Measurements from ENCODE around the gene ZNG1A.

The ZNG1A gene

DNA sequence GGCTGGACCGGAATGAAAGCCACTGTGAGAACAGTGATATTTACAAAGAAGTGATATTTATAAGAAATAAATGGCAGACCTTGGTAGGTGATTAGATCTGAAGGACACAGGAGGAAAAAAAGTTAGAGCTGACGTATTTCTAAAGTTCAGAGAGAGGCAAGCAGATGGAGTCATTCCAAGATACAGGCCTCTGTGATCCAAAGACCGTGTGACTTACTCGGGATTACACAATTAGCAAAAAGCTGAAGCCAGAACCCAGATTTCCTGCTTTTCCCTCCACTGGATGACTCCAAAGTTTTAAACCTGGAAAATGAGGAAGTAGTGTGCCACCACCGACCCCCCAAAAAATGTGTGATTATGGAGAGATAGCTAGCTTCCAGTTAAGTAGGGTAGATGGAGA lies 32.7 kb upstream of the ZNG1A start:
- Histone ChIP-seq H3K36me3 (ENCODE audit: control insufficient read depth in 2 of 2, insufficient read depth in 1 of 2, low read length in 2 of 2) (no peaks in the 10 kb centered on the region), H3K4me3 (ENCODE audit: low read depth, low read length) (no peak overlapping the region), H3K27ac (ENCODE audit: extremely low read depth, low read depth, low read length) (no peak overlapping the region), H3K9me3 (ENCODE audit: control insufficient read depth, insufficient read depth, low read depth, low read length) (no peaks in the 10 kb centered on the region), H3K4me1 (ENCODE audit: control insufficient read depth, insufficient read depth, low read length) (no peaks in the 10 kb centered on the region)
- ChIA-PET CTCF (interaction anchor here (1.3 kb wide), 1 partner anchor 105 kb away, joined by 4 read pairs; no protein-coding TSS in a partner anchor), POLR2A (no interaction called here)
- no peak for TF ChIP-seq ZNF292 (tag by site-specific recombination; IDR thresholded peaks at IDR 0.05; ENCODE audit: borderline replicate concordance, low read depth)
- TF ChIP-seq, protein P1, sequence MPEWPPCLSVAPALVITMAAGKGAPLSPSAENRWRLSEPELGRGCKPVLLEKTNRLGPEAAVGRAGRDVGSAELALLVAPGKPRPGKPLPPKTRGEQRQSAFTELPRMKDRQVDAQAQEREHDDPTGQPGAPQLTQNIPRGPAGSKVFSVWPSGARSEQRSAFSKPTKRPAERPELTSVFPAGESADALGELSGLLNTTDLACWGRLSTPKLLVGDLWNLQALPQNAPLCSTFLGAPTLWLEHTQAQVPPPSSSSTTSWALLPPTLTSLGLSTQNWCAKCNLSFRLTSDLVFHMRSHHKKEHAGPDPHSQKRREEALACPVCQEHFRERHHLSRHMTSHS (tag by site-specific recombination; IDR thresholded peaks at IDR 0.05): no peak
- no peak for TF ChIP-seq ZBTB17 (tag by site-specific recombination; IDR thresholded peaks at IDR 0.05)
- TF ChIP-seq ZNF274 (IDR thresholded peaks at IDR 0.05; ENCODE audit: low read length): no peak
- TF ChIP-seq ZNF274 (tag by site-specific recombination; IDR thresholded peaks at IDR 0.05; ENCODE audit: borderline replicate concordance): no peak
- no peak for TF ChIP-seq ZNF24 (tag by site-specific recombination; IDR thresholded peaks at IDR 0.05)
- no peak for TF ChIP-seq KLF8 (tag by site-specific recombination; IDR thresholded peaks at IDR 0.05)
- no peak for TF ChIP-seq ZNF311 (tag by site-specific recombination; IDR thresholded peaks at IDR 0.05; ENCODE audit: borderline replicate concordance)
- no peak for TF ChIP-seq ZNF624 (tag by site-specific recombination; IDR thresholded peaks at IDR 0.05)
- no peak for TF ChIP-seq ZBTB7A (tag by site-specific recombination; IDR thresholded peaks at IDR 0.05; ENCODE audit: low read depth)
- no peak for TF ChIP-seq SP2 (tag by site-specific recombination; IDR thresholded peaks at IDR 0.05)

DNA sequence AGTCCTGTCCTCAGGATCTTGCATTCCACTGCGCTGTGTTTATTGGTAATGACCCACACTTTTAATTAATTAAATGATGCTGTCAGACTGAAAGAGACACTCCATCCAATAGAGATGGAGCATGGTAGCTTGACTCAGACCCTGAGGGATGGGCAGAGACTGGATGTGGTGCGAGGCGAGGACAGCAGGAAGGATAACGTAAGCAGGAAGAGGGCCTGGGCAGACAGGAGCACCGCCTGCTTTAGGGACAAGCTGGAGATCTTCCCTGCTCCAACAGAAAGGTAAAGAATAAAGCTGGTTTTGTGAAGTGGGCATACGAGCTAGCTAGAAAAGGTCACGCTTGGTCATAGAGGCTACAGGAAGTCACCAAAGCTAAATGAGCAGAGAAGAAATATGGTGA lies 32.2 kb upstream of the ZNG1A start:
- H3K4me3 ChIP-seq (ENCODE audit: low read depth, low read length): no peak overlapping the region
- no peaks in the 10 kb centered on the region for H3K36me3 ChIP-seq (ENCODE audit: control insufficient read depth in 2 of 2, insufficient read depth in 1 of 2, low read length in 2 of 2)
- no peaks in the 10 kb centered on the region for H3K4me1 ChIP-seq (ENCODE audit: control insufficient read depth, insufficient read depth, low read length)
- TF ChIP-seq SP2 (tag by site-specific recombination; IDR thresholded peaks at IDR 0.05) (no peak), ZNF416 (tag by site-specific recombination; IDR thresholded peaks at IDR 0.05) (no peak), ZNF704 (tag by site-specific recombination; IDR thresholded peaks at IDR 0.05) (no peak), ZFP69B (tag by site-specific recombination; IDR thresholded peaks at IDR 0.05) (no peak)
- CTCF ChIA-PET: interaction anchor here (1.3 kb wide), 1 partner anchor 106 kb away, joined by 4 read pairs; no protein-coding TSS in a partner anchor
- POLR2A ChIA-PET: no interaction called here
- no peaks in the 10 kb centered on the region for H3K9me3 ChIP-seq (ENCODE audit: control insufficient read depth, insufficient read depth, low read depth, low read length)
- H3K27ac ChIP-seq (ENCODE audit: extremely low read depth, low read depth, low read length): no peak overlapping the region

DNA sequence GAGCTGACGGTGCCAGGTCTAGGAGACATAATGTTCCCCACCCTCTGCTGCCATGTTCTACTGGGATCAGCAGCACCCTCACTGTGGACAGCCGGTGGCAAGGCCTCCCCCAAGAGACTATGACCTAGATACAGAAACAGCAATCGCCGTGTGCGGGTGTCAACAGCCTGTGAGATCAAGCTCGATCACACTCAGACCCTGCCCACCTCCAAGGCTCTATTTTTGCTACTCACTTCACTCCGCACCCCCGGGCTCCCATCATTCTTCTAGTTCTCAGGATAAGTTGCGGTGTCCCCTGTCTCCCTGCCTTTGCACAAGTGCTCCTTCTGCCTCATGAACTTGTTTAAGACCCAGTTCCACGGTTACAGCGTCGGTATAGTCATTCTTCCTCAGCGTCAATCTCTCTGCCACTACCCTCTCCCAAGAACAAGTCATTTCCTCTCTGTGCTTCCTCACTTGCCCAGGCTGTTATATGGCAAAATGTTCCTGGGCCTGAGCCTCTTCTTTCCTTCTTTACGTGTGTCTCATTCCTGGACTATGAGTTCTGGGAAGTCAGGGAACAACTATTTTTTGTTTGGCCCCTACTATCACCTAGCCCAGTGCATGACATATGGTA lies 30.4 kb upstream of the ZNG1A start:
- ChIA-PET POLR2A (no interaction called here), CTCF (no interaction called here)
- Histone ChIP-seq H3K27ac (ENCODE audit: extremely low read depth, low read depth, low read length) (no peak overlapping the region), H3K4me1 (ENCODE audit: control insufficient read depth, insufficient read depth, low read length) (no peaks in the 10 kb centered on the region), H3K4me3 (ENCODE audit: low read depth, low read length) (no peak overlapping the region), H3K9me3 (ENCODE audit: control insufficient read depth, insufficient read depth, low read depth, low read length) (no peaks in the 10 kb centered on the region), H3K36me3 (ENCODE audit: control insufficient read depth in 2 of 2, insufficient read depth in 1 of 2, low read length in 2 of 2) (no peaks in the 10 kb centered on the region)
- TF ChIP-seq ZNF654 (tag by site-specific recombination; IDR thresholded peaks at IDR 0.05; ENCODE audit: low read depth) (no peak), ZFP41 (tag by site-specific recombination; IDR thresholded peaks at IDR 0.05; ENCODE audit: borderline replicate concordance) (no peak), ZNF2 (tag by site-specific recombination; IDR thresholded peaks at IDR 0.05) (no peak), ZNF785 (tag by site-specific recombination; IDR thresholded peaks at IDR 0.05) (no peak), ZNF76 (tag by site-specific recombination; IDR thresholded peaks at IDR 0.05; ENCODE audit: borderline replicate concordance, low read depth) (no peak)
